Globus pallidus (tissue), 1 donor: ENCODE results near the gene LACRT.

Source experiments
- DNase-seq: peaks from one replicate; pipeline ENCODE4 v3.0.0-alpha.2; 2015; ENCODE audit warnings: low spot score

Gene LACRT

DNA sequence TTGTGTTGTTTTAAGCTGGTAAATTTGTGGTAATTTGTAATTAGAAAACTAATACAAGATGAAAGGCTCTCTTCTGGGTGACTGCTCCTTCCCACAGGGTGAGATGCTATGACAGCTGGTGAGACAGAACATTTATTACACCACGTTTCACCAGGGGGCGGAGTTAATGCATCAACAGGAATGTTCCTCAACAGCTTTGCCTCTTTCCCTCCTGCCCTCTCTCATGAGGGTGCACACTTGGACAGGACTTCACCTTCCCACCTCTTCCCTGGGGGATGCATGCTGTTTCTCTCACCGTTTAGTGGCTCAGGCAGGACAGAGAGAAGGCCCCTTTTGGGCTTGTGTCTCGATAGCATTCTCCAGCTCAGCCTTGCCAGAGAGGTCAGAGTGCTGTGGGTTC is 32.9 kb downstream of the LACRT start:
- no peak for DNase-seq

DNA sequence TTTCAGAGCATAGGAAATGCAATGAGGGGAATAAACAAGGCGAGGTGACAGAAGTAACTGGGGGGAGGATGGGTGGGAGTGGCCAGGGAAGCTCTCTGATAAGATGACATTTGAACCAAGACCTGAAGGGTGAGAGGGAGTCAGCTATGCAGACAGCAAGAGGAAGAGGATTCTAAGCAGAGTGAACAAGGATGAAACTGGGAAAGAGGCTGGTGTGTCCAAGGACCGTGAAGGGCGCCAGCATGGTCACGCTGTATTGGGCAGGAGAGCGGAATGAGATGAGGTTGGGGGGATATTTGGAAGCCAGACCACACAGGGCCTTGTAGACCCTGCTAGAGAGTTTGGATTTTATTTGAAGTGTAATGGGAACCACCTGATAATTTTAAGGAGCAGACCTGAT is 35.7 kb downstream of the LACRT start:
- no peak for DNase-seq

DNA sequence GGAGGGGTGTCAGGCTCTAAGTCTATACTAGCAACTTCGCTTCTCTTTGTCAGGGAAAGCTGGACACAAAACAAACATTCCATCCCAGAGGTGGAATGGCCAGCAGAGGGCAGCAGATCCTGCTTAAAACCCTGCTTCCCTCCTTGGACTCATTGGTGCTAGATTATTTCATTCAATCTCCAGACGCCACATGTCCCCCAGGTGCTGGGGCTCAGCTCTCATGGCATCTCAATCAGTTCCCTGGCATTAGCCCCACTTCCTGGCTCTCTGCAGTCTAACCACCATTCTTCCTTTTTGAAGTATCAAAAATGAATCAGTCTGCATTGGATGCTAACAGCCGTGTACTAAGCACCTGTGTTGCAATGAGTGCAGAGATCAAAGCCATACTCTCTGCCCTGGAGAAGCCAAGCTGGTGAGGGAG is 38.2 kb downstream of the LACRT start:
- DNase-seq: peak; percentile 47

DNA sequence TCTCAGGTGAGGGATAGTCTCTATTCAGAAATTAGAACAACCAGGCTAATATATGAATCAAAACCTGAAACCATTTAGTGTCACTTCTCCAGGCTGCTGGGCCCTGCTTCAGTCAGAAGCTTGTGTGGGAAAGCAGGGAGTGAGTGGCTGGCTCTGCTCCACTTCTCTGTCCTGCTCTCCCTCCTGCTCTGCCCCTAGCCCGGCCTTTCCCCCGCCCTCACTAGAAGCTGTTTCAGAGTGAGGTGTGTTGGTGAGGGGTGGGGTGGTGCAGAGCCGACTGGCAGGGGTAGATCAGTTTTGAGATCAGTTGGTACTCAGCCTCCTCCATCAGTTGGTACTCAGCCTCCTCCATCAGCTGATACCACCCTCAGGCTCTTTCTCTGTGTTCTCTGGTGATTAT is 39.2 kb downstream of the LACRT start:
- no peak for DNase-seq

DNA sequence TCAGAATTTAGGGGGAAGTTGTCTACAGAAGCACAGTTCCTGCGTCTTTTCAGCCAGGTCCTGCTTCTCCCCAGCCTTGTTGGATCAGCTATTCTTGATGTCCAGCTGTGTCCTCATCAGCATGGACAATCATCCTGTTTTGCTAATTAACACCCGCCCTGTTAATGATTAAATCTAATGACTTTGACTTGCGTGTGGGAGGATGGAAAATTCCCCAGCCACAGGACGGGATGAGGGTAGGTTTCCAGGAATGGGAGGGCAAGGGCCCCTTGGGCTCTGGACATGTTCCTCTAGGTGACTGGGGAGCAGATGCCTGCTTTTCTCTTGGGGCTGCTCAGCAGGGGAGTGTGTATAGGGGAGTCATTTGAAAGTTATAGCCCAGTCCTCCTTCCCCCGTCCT is 41.0 kb downstream of the LACRT start:
- DNase-seq: no peak

DNA sequence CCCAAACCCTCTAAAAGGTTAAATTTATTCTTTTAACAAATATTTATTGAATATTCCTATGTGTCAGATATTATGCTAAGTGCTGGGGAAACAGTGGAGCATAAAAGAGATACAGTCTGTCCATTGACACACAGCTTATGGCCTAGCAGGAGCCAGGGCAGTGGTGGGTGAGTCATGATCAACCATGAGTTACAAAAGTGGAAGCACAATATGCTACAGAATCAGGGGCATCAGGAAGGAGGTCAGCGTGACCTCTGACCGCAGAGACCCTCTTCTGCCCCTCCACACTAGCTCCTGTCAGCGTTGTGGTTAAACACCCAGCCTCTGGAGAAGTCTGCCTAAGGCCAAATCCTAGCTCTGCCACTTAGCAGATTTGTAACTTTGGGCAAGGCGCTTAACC is 41.6 kb downstream of the LACRT start:
- DNase-seq: no peak

DNA sequence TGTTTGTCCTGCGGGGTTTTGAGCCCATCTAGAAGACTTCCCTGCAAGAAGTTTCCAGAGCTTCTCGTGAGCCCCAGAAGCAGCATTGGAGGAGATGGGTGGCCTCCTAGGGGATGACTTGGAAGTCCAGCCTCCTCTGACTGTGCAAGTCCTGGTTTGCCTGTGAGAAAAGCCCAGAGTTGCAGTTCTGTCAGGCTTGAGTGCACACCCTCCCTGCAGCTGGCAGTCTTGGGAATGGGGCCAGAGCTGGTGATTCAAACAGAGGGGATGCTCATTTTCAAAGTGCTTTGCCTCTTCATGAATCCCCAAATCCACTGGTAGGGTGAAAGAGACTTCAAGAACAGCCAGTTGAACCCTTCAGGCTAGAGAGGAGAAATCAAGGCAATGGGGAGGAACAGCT is 42.4 kb downstream of the LACRT start:
- DNase-seq: no peak

DNA sequence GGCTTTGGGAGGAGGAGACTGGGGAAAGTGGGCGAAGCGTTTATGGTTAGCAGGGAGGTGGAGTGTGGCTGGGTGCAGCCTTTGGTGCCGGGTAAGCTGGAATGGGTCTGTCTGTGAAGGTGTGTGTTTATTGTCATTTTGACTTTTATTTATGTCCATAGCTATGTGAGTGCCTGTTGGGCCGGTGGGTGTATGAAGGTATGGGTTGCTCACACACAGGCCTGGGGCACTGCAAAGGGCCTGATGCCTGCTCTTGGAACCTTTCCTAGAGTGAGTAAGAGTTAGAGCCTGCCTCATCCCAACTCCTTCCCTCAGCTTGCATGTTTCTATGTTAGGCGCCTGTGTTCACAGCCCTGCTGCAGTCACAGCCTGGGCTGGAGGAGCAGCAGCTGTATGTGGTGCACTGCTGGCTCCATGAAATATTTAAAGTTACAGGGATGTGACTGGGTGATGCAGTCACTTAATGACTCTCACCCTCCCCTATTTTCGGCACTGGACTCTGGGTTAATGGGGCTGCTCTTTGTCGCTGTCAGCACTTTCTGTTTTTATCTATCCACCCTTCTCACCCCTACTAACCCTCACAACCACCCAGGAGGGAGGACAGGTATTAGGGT is 43.6 kb downstream of the LACRT start:
- no peak for DNase-seq

DNA sequence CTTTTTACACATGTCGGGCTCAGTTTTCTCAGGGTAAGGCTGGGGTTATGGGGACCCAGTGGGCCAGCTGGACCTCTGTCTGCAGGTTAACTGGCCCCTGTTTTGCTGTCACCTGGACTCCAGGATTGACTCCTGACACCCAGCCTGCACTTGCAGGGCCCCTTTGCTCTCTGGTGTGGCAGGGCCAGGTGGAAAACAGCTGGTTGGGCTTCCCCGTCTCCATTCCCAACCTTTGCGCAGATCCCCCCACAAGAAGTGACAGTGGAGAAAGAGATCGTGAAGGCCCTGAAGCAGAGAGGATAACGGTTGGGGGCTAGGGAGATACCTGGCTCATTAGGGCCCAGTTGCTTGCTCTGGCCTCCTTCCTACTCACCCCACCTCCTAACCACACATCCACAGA is 44.7 kb downstream of the LACRT start:
- no peak for DNase-seq

DNA sequence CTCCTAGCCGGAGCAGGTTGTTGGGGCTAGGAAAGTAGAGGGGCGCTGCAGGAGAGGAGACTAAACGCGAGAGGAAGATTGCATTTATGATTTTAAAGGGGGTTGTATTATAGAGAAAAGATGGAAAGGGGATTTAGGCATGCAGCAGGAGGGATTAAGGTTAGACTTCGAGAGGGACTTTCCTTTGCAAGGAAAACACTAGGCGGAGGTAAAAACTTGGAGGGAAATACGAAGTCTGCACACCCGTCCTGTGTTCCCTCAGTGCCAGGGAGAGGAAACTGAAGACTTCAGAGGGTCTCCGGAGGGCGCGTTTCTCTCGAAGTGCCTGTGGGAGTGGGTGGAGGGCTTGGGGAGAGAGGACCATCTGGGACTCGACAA is 45.8 kb downstream of the LACRT start:
- DNase-seq: no peak

DNA sequence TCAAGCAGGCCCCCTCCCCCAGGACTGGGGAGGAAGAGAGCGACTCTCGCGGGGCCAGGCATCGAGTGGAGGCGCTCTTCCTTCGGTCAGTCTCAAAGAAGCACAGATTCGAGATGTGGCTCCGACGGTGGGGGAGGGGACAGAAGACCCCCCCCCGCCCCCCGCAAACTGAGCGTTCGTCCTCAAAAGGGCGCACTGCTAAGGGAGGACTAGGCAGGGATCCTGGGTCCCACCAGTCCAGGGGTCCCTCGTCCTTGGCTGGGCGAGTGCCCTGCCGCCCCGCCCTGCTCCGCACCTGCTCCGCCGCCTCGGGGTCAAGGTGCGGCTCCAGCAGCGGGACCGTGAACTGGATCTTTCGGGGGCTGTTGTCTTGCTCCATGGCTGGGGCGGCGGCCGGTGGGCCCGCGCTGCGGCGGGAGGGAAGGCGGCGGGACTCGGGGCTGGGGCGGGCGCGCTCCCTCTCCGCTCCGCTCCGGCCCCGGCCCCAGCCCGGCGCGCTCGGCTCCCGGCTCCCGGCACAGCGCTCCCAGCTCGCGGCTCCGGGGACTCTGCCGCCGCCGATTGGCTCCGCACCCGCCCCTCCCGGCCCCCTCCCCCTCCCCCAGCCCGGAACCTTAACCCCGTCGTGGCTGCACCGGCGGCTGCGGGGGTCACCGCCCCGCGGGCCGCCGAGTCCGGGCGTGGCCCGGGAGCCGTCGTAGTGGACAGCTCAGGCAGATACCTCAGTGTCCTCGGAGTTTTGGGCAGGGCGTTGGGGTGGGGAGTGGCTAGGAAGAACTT is 46.4 kb downstream of the LACRT start, which contains the start of gene PPP1R1A:
Gene PPP1R1A (minus strand): TSS at position 550 of the 780 bp plus-strand sequence. CDS start 171 bp downstream, at position 379.
- DNase-seq: no peak

DNA sequence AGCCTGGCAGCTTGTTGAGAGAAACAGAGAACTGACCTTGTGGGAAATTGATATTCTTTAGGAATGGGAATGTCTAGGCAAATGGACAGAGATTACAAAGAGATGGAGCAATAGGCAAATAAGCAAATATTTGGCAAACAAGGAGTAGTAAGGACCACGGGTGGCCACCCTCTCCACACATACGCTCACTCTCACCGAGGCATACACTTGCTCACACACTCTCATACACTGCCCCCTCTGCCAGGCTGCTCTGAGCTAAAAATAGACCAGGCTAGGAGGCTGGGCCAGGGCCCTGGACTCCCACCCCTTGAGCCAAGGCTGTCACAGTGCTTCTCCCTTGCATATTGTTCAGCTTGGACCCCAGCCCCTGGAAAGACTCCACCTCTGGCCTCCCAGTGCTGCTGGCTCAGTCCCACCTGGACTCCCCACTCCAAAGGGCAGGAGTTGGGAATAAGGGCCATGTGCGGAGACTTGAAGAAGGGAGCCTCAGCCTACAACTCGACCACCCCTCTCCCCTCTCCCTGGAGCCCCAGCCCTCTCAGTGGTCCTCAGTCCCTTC is 47.3 kb downstream of the LACRT start:
- peak; percentile 60 for DNase-seq

DNA sequence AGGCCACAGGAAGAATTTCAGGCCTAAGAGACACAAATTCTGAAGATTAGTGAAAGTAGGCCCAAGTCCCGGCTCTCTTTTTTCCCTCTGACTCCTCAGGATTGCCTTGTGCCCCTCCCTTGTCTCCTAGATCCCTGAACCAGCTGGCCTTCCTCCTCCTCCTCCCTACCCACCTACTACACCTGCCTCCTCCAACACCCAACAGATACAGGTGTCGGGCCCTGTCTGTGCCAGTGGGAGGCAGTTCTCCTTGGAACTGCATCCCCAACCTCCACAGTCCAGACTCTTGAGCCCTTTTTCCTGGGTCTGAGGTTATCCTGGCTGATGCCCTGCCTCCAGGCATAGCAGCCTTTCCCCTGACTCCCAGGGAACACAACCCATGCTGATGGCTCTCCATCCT is 48.1 kb downstream of the LACRT start:
- no peak for DNase-seq

DNA sequence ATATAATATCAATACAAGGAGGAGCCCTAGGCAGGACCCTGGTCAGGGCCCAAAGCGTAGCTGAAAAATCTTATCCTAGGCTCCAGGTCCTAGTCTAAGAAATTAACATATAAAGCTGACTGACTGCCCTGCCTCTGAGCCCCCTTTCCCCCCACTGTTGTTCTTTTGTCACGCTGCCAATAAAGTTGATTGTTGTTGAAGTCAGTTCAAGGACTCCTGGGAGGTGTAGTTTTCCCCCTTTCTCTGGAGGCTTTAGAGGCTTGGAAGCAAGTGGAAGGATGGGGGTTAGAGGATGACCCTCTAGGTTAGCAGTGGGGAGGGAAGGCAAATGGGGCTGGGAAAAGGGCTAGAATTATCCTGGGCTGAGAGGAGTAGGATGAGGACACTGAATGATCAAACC is 49.5 kb downstream of the LACRT start:
- DNase-seq: no peak

DNA sequence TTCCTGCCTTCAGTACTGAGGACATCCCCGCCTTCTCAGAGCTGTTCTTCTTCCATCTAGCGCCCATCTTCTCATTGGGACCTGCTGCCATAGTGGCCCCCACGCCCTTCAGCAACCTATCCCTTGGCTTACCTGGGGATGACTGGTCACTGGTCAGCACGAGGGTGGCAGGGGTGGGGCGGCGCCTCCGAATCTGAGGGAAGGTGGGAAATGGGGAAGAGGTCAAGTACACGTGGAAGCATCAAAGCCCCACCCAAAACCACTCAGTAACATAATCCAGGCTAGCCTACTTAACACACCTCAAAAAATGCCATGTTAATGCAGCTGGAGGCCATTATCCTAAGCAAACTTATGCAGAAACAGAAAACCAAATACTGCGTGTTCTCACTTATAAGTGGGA is 50.6 kb downstream of the LACRT start:
- no peak for DNase-seq

DNA sequence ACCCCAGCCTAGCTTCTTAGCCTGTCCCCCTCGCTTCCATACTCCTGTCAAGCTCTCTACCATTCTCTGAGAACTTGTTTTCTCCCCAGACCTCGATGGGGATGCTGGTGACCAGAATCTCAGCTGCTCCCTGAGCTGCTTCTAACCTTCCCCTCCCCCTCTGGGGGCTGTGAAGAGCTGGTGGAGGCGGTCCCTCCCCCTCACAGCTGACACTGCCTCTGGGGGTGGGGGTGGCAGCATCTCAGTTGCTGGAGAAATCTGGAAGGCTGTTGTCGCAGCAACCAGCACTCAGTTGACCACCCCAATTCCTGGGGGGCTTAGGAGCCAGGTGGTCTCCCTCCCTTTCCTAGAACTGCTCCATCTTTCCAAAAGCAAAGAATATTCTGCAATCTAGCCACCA is 51.0 kb downstream of the LACRT start:
- DNase-seq: no peak

DNA sequence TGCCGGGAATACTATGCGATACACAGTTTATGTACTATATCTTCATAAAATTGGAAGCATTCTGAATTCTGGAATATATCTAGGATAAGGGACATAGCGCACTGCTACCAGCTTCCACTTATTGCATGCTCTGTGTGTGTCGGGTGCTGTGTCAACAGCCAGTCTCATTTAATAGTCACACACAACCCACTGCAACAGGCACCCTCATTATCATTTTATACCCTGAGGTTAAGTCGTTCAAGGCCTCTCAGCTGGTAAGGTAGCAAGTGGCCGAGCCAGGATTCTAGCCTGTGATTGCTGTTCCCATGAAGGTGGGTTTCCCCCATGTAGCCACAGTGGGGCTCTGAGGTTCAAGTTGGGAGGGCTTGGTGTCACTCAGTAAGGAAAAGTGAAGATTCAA is 53.3 kb downstream of the LACRT start:
- DNase-seq: no peak
